WERI-Rb-1 (cell line): ENCODE results near the gene TNPO3.

Source experiments
- DNase-seq: peaks from one replicate; pipeline ENCODE4 v3.0.0-alpha.2; 2020
- H3K27ac ChIP-seq: fragments of 250-450 bp; sonication (Bioruptor Pico); 2 replicates; pipeline ENCODE4 v1.5.1; 2020; ENCODE audit warnings: mild to moderate bottlenecking, moderate library complexity
- H3K27me3 ChIP-seq: fragments of 250-450 bp; sonication (Bioruptor Pico); 2 replicates; pipeline ENCODE4 v1.5.1; 2021; ENCODE audit warnings: mild to moderate bottlenecking, low read depth, moderate library complexity; ENCODE audit not compliant: insufficient read depth, severe bottlenecking
- H3K36me3 ChIP-seq: fragments of 250-450 bp; sonication (Bioruptor Pico); 2 replicates; pipeline ENCODE4 v1.5.1; 2020; ENCODE audit warnings: mild to moderate bottlenecking, moderate library complexity
- H3K4me3 ChIP-seq: 2 replicates; pipeline ENCODE4 v1.5.1; 2011; ENCODE audit warnings: low read depth, mild to moderate bottlenecking, control low read depth, low read length
- H3K9me3 ChIP-seq: fragments of 250-450 bp; sonication (Bioruptor Pico); 2 replicates; pipeline ENCODE4 v1.5.1; 2021; ENCODE audit warnings: mild to moderate bottlenecking, moderate library complexity; ENCODE audit not compliant: severe bottlenecking
- CTCF ChIP-seq: IDR thresholded peaks from 2 replicates; pipeline ENCODE4 v1.5.1; 2011; ENCODE audit warnings: low read depth, mild to moderate bottlenecking, control low read depth, inconsistent platforms, low read length

Gene TNPO3

DNA sequence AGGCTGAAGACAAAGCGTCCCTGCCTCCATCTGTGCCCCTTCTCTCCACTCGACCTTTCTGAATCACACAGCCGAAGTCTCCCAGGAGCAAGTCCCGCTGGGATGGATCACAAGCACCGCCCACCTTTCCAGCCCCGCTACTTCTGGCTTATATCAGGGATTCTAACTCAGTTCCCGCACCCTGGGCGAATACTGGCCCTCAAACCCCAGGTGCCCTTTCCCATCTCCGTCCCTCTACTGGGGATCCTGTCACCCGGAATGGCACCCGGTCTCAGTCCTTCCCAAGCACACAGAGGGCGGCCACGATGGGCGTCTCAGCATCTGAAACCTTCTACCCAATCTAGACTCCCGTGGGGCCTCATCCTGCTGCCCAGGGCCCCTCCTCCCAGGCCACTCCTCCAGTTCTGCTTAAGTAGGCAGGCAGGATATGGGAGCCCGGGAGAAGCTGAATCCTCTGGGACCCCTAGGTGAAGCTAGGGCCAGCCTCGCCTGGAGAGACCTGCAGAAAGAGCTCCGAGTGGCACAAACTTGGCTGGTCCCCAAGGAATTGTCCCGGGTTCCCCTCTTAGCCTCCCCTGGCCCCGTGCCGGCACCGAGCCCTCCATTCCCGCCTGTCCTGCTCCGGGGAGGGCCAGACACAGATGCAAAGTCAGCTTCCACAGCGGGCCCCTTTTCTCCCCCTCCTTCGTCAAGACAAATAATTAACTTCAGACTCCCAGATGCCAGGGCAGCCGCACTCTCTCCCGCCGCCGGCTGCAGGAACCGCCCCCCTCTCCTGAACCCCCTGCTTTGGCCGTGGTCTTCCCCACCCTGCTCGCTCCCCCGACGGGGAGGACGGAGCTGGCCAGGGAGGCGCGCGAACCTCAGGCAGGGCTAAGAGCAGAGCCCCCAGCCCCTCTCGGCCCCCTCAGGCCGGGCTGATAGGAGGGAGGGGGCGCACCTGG is 145.0 kb downstream of the TNPO3 start:
- TF ChIP-seq CTCF: no peak
- no peak for DNase-seq
- Histone ChIP-seq H3K9me3 (no peaks in the 10 kb centered on the region), H3K36me3 (no peaks in the 10 kb centered on the region), H3K4me3 (no peak overlapping the region), H3K27ac (no peak overlapping the region), H3K27me3 (no peaks in the 10 kb centered on the region)

DNA sequence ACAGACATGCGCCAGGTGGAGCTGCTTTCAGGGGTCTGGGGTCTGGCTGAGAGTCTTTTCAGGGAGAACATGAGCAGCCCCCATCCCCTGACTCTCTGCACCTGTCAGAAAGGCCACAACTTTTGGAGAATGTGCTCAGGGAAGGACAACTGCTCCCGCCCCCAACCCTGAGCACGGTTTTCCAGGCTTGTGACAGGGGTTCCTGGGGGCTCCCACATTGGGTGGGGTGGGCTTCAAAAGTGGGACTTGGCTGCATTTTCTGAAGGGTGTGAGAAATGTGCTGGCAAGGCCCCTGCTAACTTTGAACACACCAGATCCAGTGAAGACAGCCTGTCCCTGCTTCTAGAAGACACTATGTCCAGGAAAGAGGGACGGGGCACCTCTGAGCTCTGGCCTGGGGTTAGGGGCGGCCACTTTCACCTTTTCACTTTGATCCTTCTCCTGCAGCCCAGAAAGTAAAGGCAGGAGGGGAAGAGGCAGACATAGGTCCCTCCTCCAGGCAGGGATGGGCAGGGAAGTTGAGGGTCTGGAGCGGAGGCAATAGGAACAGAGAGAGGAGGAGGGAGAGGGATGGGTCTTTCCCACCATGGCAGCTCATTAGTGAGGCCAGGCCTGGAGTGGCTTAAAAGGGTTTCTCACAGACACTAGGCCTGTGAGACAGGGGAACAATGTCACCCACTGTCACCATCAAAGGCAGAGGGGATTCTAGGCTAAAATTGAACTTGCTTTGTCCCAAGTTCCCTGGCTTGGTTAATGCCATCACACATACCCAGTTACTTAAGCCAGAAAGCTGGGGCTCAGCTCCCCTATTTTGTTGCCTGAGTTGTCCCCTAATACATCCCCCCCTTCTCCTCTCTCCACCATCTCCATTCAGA is 145.9 kb downstream of the TNPO3 start:
- H3K4me3 ChIP-seq: no peak overlapping the region
- no peaks in the 10 kb centered on the region for H3K27me3 ChIP-seq
- no peak overlapping the region for H3K27ac ChIP-seq
- H3K36me3 ChIP-seq: no peaks in the 10 kb centered on the region
- no peak for DNase-seq
- no peak for TF ChIP-seq CTCF
- H3K9me3 ChIP-seq: no peaks in the 10 kb centered on the region

DNA sequence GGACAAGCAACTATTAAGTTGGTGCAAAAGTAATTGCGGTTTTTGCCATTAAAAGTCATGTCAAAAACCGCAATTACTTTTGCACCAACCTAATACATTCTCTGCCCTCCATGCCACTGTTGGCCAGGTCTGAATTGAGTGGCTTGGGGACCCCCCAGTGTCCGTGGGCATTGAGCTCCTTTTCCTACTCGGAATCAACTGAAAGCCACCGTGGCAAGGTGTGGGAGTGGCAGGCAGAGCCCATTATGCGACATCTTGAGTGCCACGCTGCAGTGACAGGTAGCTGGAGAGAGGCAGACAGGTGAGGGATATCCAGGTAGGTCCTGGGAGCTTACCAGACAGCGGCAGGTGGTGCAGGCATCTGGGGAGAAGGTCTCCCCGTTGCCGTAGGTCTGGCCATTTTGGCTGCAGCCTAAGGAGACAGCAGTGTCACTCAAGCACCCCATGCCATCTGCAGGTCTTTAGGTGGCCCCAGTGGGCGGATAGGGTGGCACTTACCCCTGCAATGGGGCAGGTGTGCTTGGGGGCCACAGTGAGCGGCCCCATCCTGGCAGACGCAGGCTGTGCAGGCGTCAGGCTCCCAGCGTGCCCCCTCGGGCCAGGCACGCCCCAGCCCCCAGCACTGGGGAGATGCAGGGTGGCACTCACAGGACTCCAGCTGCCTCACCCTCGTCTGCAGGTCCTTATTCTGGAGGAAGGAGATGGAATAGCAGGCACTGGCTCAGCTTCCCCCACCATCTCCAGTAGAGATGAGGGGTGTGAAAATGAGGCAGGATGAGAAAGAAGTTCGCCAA is 147.9 kb downstream of the TNPO3 start:
- no peaks in the 10 kb centered on the region for H3K27me3 ChIP-seq
- no peak for DNase-seq
- no peak for TF ChIP-seq CTCF
- H3K9me3 ChIP-seq: no peaks in the 10 kb centered on the region
- H3K36me3 ChIP-seq: no peaks in the 10 kb centered on the region
- H3K27ac ChIP-seq: no peak overlapping the region
- H3K4me3 ChIP-seq: no peak overlapping the region

GRCh38 chr7:128906001-128906765 is 148.7 kb downstream of the TNPO3 start:
- no peak overlapping the region for H3K4me3 ChIP-seq
- no peak for TF ChIP-seq CTCF
- no peak overlapping the region for H3K27ac ChIP-seq
- DNase-seq: no peak
- H3K36me3 ChIP-seq: no peaks in the 10 kb centered on the region
- no peaks in the 10 kb centered on the region for H3K9me3 ChIP-seq
- no peaks in the 10 kb centered on the region for H3K27me3 ChIP-seq
